SK-N-SH (cell line): ENCODE results near the gene BCL11B. TPM values are rescaled to one million over a fixed set of nuclear protein-coding genes. Genes with fewer than 3 reads are reported as not detected.

Source experiments
- CTCF ChIA-PET: fragments of 300-600, 350-600 bp; formaldehyde crosslinking; extraction: SDS; loops from one replicate; lab custom pipeline; 2021; lab: Yijun Ruan, JAX
- POLR2A ChIA-PET: fragments of 350-600 bp; sonication (Branson Sonifier 250); formaldehyde crosslinking; extraction: SDS; loops from one replicate; lab custom pipeline; 2020; ENCODE audit warnings: antibody characterized with exemption, inconsistent platforms; lab: Yijun Ruan, JAX
- DNase-seq: peaks from one replicate; pipeline ENCODE4 v3.0.0; 2012
- H2AFZ ChIP-seq: fragments of 200-600 bp; sonication (generic); 2 replicates; pipeline ENCODE4 v1.8.1; 2016; ENCODE audit warnings: antibody characterized with exemption, mild to moderate bottlenecking, low read depth
- H3F3A ChIP-seq: fragments of 200-600 bp; sonication (generic); replicated peaks from 2 replicates; pipeline ENCODE3; 2016; ENCODE audit warnings: antibody characterized with exemption, mild to moderate bottlenecking; ENCODE audit not compliant: insufficient read depth
- H3K27ac ChIP-seq, 2 experiments: fragments of 200-500 bp in 1 of 2; fragments of 200-600 bp in 1 of 2; sonication (Bioruptor generic) in 1 of 2; sonication (generic), shearing (Covaris generic) in 1 of 2; 2 replicates each; pipeline versions ENCODE4 v1.5.1 to v1.6.1; 2014 to 2016; ENCODE audit warnings: low read depth in 2 of 2, inconsistent platforms in 1 of 2, low read length in 1 of 2, mild to moderate bottlenecking in 1 of 2, mixed read lengths in 1 of 2
- H3K27me3 ChIP-seq: fragments of 200-600 bp; sonication (generic), shearing (Covaris generic); 2 replicates; pipeline ENCODE4 v1.6.1; 2016; ENCODE audit warnings: mixed run types; ENCODE audit not compliant: insufficient read depth
- H3K36me3 ChIP-seq, 2 experiments: fragments of 200-500 bp in 1 of 2; fragments of 200-600 bp in 1 of 2; sonication (Bioruptor generic) in 1 of 2; sonication (generic) in 1 of 2; replicated peaks in 1 of 2; 2 replicates each; pipeline versions ENCODE3 to v1.5.1; 2014 to 2016; ENCODE audit warnings: low read length in 1 of 2, mild to moderate bottlenecking in 1 of 2; ENCODE audit not compliant: insufficient read depth in 2 of 2, control insufficient read depth in 1 of 2
- H3K4me1 ChIP-seq, 2 experiments: fragments of 200-500 bp in 1 of 2; fragments of 200-600 bp in 1 of 2; sonication (Bioruptor generic) in 1 of 2; sonication (generic), shearing (Covaris generic) in 1 of 2; 2 replicates each; pipeline versions ENCODE4 v1.5.1 to v1.6.1; 2014 to 2016; ENCODE audit warnings: low read depth in 1 of 2, low read length in 1 of 2, mixed run types in 1 of 2; ENCODE audit not compliant: insufficient read depth in 2 of 2, control insufficient read depth in 1 of 2
- H3K4me2 ChIP-seq: fragments of 200-600 bp; sonication (generic), shearing (Covaris generic); 2 replicates; pipeline ENCODE4 v1.6.1; 2017; ENCODE audit warnings: mixed run types
- H3K4me3 ChIP-seq, 2 experiments: fragments of 200-500 bp in 1 of 2; fragments of 200-600 bp in 1 of 2; sonication (Bioruptor generic) in 1 of 2; sonication (generic), shearing (Covaris generic) in 1 of 2; 2 replicates each; pipeline versions ENCODE4 v1.5.1 to v1.8.1; 2014 to 2016; ENCODE audit warnings: low read depth in 2 of 2, inconsistent platforms in 1 of 2, low read length in 1 of 2, mild to moderate bottlenecking in 1 of 2, mixed read lengths in 1 of 2, moderate library complexity in 1 of 2
- H3K79me2 ChIP-seq: fragments of 200-600 bp; sonication (generic); 2 replicates; pipeline ENCODE4 v1.8.1; 2017; ENCODE audit warnings: mild to moderate bottlenecking; ENCODE audit not compliant: insufficient read depth
- H3K9ac ChIP-seq: fragments of 200-600 bp; sonication (generic); 2 replicates; pipeline ENCODE4 v1.6.1; 2017; ENCODE audit warnings: mixed run types
- H3K9me2 ChIP-seq: fragments of 200-600 bp; sonication (generic); 2 replicates; pipeline ENCODE4 v1.6.1; 2017; ENCODE audit warnings: mixed run types
- H3K9me3 ChIP-seq: fragments of 200-600 bp; sonication (generic); 2 replicates; pipeline ENCODE4 v1.6.1; 2017; ENCODE audit warnings: mixed run types, mild to moderate bottlenecking, moderate library complexity
- H4K20me1 ChIP-seq: fragments of 200-600 bp; sonication (generic); 2 replicates; pipeline ENCODE4 v1.6.1; 2017; ENCODE audit warnings: mild to moderate bottlenecking, mixed run types; ENCODE audit not compliant: insufficient read depth
- ELF1 ChIP-seq: IDR thresholded peaks from 2 replicates; pipeline ENCODE4 v1.4.0; 2012
- FOSL2 ChIP-seq: IDR thresholded peaks from 2 replicates; pipeline ENCODE4 v1.4.0; 2012; ENCODE audit warnings: low read depth, mild to moderate bottlenecking, moderate library complexity, borderline replicate concordance
- FOXM1 ChIP-seq: IDR thresholded peaks from 2 replicates; pipeline ENCODE4 v1.4.0; 2012; ENCODE audit warnings: low read depth, mild to moderate bottlenecking
- GABPA ChIP-seq: IDR thresholded peaks from 2 replicates; pipeline ENCODE4 v1.4.0; 2012; ENCODE audit warnings: low read depth, mild to moderate bottlenecking
- JUND ChIP-seq: IDR thresholded peaks from 2 replicates; pipeline ENCODE4 v1.4.0; 2012
- NFIC ChIP-seq: IDR thresholded peaks from 2 replicates; pipeline ENCODE4 v1.4.0; 2012; ENCODE audit warnings: borderline replicate concordance
- NRF1 ChIP-seq: IDR thresholded peaks from 2 replicates; pipeline ENCODE4 v1.6.1; 2012; ENCODE audit warnings: low read depth, mild to moderate bottlenecking, low read length
- RAD21 ChIP-seq: IDR thresholded peaks from 2 replicates; pipeline ENCODE4 v1.6.1; 2012; ENCODE audit warnings: mild to moderate bottlenecking, low read length
- RCOR1 ChIP-seq: fragments of 150-350 bp; IDR thresholded peaks from 2 replicates; pipeline ENCODE4 v1.6.1; 2017; ENCODE audit warnings: antibody characterized with exemption, low read length
- RFX5 ChIP-seq: IDR thresholded peaks from 2 replicates; pipeline ENCODE4 v1.6.1; 2012; ENCODE audit warnings: mild to moderate bottlenecking, improper control_type of control experiment, low read length
- RXRA ChIP-seq: IDR thresholded peaks from 2 replicates; pipeline ENCODE4 v1.4.0; 2012; ENCODE audit warnings: low read depth, mild to moderate bottlenecking, borderline replicate concordance
- SIN3A ChIP-seq: IDR thresholded peaks from 2 replicates; pipeline ENCODE4 v1.6.1; 2012; ENCODE audit warnings: low read depth, mild to moderate bottlenecking, low read length, moderate library complexity, borderline replicate concordance
- SMC3 ChIP-seq: IDR thresholded peaks from 2 replicates; pipeline ENCODE4 v1.6.1; 2012; ENCODE audit warnings: low read depth, low read length, improper control_type of control experiment
- TAF1 ChIP-seq: IDR thresholded peaks from 2 replicates; pipeline ENCODE4 v1.6.1; 2012; ENCODE audit warnings: low read depth, mild to moderate bottlenecking, low read length, moderate library complexity, borderline replicate concordance
- TEAD4 ChIP-seq: IDR thresholded peaks from 2 replicates; pipeline ENCODE4 v1.4.0; 2012; ENCODE audit warnings: mild to moderate bottlenecking, borderline replicate concordance; ENCODE audit not compliant: insufficient read depth
- WGBS: methylation state at CpG from one replicate; pipeline ENCODE4 v1.1.6; 2017; ENCODE audit warnings: low lambda C conversion rate; 5-methylcytosine and 5-hydroxymethylcytosine counted together
- polyA plus RNA-seq, 3 experiments: library from polyadenylated mRNA; depleted of rRNA; stranded (reverse); fragments of >200 nt; gene quantifications; 2 replicates each; pipeline ENCODE4 v1.2.3, GENCODE V29; 2012
- TF ChIP-seq, protein P1 (sequence below): fragments of 200-600 bp; sonication (generic); IDR thresholded peaks from 2 replicates; pipeline ENCODE4 v1.6.1; 2017; ENCODE audit warnings: antibody characterized with exemption, mild to moderate bottlenecking, moderate library complexity
- TF ChIP-seq, protein P2 (sequence below): IDR thresholded peaks from 2 replicates; pipeline ENCODE4 v1.4.0; 2012; ENCODE audit warnings: low read depth
- TF ChIP-seq, protein P3 (sequence below): fragments of 150-350 bp; IDR thresholded peaks from 2 replicates; pipeline ENCODE4 v1.6.1; 2017; ENCODE audit warnings: antibody characterized with exemption, low read length, low read depth, borderline replicate concordance
- TF ChIP-seq, protein P4 (sequence below): fragments of 150-350 bp; IDR thresholded peaks from 2 replicates; pipeline ENCODE4 v1.6.1; 2016; ENCODE audit warnings: mild to moderate bottlenecking, low read depth, low read length

The BCL11B gene
- not detected in 2 replicates for polyA plus RNA-seq (2012; rRNA removed)
- polyA plus RNA-seq (2012; cell fraction: cytosol; rRNA removed), result not detected in 2 replicates
- not detected in 2 replicates for polyA plus RNA-seq (2012; cell fraction: nucleus; rRNA removed)

DNA sequence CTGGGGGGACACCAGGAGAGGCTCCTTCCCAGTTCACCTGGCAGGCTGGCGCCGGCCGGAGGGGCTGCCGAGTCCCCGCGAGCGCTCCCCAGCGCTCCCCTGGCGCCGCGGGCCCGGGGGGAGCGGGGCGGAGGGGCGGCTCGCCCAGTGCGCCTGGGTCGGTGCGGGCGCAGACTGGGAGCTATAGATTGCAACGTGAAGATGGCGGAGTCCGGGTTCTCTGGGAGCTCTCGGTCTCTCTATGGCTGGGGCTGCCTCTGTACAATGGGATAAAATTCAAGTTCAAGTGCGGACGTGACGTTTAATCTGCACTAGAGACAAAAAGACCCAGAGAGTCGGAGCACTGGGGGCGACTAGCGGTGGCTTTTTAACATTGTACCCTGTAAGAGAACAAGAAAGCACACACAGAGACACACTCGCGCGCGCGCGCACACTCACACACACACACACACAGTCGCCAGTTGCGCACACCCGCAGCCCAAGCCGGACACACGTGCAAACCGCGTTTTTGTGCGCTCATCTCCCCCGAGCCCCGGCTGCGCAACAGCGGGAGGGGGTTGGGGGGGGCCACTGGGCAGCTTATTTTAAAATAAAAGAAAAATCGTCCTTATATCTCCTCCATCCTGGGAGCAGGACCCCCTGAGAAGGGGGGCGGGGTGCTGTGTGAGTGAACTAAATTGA, at the start of gene BCL11B:
Gene BCL11B (minus strand): TSS at position 247 of the 681 bp plus-strand sequence. CDS start 979 bp downstream, outside the sequence.
- ChIA-PET CTCF (interaction anchor here (1.1 kb wide), 1 partner anchor 12 kb away, joined by 3 read pairs; no protein-coding TSS in a partner anchor), POLR2A (no interaction called here)
- Histone ChIP-seq H4K20me1 (no peaks in the 10 kb centered on the region), H3K4me1 (no peaks in the 10 kb centered on the region; a peak in 1 of 4 replicates), H3K9me3 (no peaks in the 10 kb centered on the region), H3K79me2 (no peaks in the 10 kb centered on the region), H3K27me3 (peaks cover 83% of the 10 kb centered on the region), H3K4me2 (peak within 1 kb of the TSS; percentile 75), H3K9ac (no peak within 1 kb of the TSS), H3F3A (peaks cover 5% of the 10 kb centered on the region), H3K9me2 (no peaks in the 10 kb centered on the region), H3K27ac (no peak within 1 kb of the TSS), H3K36me3 (no peaks in the 10 kb centered on the region), H2AFZ (peak within 1 kb of the TSS; percentile 72; the same call in 1 of the 2 replicates), H3K4me3 (peak within 1 kb of the TSS; percentile 27 to 64; a peak in 3 of 4 replicates)
- DNase-seq, result peak; percentile 78
- TF ChIP-seq SMC3 (no peak), RAD21 (peak; percentile 32), NRF1 (no peak), TAF1 (no peak), SIN3A (no peak)
- TF ChIP-seq, protein P1, sequence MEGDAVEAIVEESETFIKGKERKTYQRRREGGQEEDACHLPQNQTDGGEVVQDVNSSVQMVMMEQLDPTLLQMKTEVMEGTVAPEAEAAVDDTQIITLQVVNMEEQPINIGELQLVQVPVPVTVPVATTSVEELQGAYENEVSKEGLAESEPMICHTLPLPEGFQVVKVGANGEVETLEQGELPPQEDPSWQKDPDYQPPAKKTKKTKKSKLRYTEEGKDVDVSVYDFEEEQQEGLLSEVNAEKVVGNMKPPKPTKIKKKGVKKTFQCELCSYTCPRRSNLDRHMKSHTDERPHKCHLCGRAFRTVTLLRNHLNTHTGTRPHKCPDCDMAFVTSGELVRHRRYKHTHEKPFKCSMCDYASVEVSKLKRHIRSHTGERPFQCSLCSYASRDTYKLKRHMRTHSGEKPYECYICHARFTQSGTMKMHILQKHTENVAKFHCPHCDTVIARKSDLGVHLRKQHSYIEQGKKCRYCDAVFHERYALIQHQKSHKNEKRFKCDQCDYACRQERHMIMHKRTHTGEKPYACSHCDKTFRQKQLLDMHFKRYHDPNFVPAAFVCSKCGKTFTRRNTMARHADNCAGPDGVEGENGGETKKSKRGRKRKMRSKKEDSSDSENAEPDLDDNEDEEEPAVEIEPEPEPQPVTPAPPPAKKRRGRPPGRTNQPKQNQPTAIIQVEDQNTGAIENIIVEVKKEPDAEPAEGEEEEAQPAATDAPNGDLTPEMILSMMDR, result peak; percentile 59
- TF ChIP-seq, protein P2, sequence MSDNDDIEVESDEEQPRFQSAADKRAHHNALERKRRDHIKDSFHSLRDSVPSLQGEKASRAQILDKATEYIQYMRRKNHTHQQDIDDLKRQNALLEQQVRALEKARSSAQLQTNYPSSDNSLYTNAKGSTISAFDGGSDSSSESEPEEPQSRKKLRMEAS, result no peak
- WGBS, result under 1% methylated on average over 27 of the region's 50 CpGs

DNA sequence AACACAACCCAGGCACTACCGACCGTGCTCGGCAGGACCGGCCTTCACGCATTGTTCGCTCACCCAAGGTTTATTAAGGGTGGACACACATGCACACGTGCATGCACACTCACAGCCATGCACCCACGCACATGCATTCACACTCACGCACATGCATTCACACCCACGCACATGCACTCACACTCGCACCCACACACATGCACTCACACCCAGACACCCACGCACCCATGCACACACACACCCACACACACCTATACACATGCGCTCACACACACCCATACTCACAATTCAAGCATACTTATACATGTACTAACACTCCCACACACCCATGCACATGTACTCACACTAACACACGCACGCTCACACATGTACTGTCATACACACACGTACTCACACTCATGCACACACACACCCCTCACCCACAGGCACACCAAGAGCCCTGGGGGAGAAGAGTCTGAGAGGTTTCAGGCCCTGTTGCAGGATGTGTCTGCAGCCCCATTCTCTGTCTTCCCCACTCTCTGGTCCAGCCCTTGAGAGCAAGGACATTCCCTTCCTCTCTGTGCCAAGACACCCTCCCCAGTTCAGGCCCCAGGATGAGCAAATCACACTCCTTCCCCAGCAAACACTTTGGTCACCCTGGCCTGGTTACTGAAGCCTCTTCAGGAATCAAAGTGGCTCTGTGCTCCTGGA, 49.4 kb upstream of the BCL11B start:
- Histone ChIP-seq H3K4me3 (no peak overlapping the region), H3K27me3 (peaks cover 29% of the 10 kb centered on the region; the same call in 1 of the 2 replicates), H3K9me3 (no peaks in the 10 kb centered on the region), H4K20me1 (no peaks in the 10 kb centered on the region), H3K27ac (no peak overlapping the region), H2AFZ (no peak overlapping the region), H3K9me2 (no peaks in the 10 kb centered on the region), H3K79me2 (no peaks in the 10 kb centered on the region), H3F3A (no peaks in the 10 kb centered on the region), H3K4me2 (no peak overlapping the region), H3K4me1 (no peaks in the 10 kb centered on the region; a peak in 1 of 4 replicates), H3K36me3 (no peaks in the 10 kb centered on the region), H3K9ac (no peak overlapping the region)
- DNase-seq, result no peak
- CTCF ChIA-PET, result interaction anchor here (1.6 to 1.9 kb wide), 3 partner anchors 10 to 95 kb away, joined by 10 to 37 read pairs (median 18); no protein-coding TSS in a partner anchor
- POLR2A ChIA-PET, result no interaction called here
- 74% methylated on average over 16 of the region's 16 CpGs for WGBS
- no peak for TF ChIP-seq NFIC
- no peak for TF ChIP-seq FOXM1
- TF ChIP-seq GABPA, result no peak
- no peak for TF ChIP-seq RFX5
- TF ChIP-seq NRF1, result no peak
- TF ChIP-seq, protein P3, sequence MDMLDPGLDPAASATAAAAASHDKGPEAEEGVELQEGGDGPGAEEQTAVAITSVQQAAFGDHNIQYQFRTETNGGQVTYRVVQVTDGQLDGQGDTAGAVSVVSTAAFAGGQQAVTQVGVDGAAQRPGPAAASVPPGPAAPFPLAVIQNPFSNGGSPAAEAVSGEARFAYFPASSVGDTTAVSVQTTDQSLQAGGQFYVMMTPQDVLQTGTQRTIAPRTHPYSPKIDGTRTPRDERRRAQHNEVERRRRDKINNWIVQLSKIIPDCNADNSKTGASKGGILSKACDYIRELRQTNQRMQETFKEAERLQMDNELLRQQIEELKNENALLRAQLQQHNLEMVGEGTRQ, result no peak
- TF ChIP-seq, protein P4, sequence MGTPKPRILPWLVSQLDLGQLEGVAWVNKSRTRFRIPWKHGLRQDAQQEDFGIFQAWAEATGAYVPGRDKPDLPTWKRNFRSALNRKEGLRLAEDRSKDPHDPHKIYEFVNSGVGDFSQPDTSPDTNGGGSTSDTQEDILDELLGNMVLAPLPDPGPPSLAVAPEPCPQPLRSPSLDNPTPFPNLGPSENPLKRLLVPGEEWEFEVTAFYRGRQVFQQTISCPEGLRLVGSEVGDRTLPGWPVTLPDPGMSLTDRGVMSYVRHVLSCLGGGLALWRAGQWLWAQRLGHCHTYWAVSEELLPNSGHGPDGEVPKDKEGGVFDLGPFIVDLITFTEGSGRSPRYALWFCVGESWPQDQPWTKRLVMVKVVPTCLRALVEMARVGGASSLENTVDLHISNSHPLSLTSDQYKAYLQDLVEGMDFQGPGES, result no peak
- TF ChIP-seq SIN3A, result no peak
- no peak for TF ChIP-seq RAD21
- TF ChIP-seq FOSL2, result no peak
- no peak for TF ChIP-seq ELF1
- no peak for TF ChIP-seq RXRA
- TF ChIP-seq TAF1, result no peak
- no peak for TF ChIP-seq JUND
- TF ChIP-seq RCOR1, result no peak
- no peak for TF ChIP-seq TEAD4
- TF ChIP-seq, protein P1, result no peak
